NCI-H128 (cell line): ENCODE results near the gene CNTNAP5.

Source experiments
- DNase-seq: peaks from one replicate; lab custom pipeline; 2025; ENCODE audit not compliant: unreplicated experiment; lab: John Stamatoyannopoulos, UW

The CNTNAP5 gene

GRCh38 chr2:124879640-124880039, 854.6 kb downstream of the CNTNAP5 start:
- no peak for DNase-seq

GRCh38 chr2:124880995-124881394, 855.9 kb downstream of the CNTNAP5 start:
- DNase-seq: no peak

GRCh38 chr2:124882423-124882822, 857.3 kb downstream of the CNTNAP5 start:
- no peak for DNase-seq

- no peak for DNase-seq
These were observed 858.5 kb downstream of the CNTNAP5 start for GRCh38 chr2:124883595-124883994.

GRCh38 chr2:124884315-124884714, 859.2 kb downstream of the CNTNAP5 start:
- DNase-seq: no peak

GRCh38 chr2:124886216-124886615, 861.1 kb downstream of the CNTNAP5 start:
- DNase-seq: no peak

- no peak for DNase-seq
These were observed 862.4 kb downstream of the CNTNAP5 start for GRCh38 chr2:124887466-124887865.

GRCh38 chr2:124888431-124888830, 863.3 kb downstream of the CNTNAP5 start:
- no peak for DNase-seq

DNA sequence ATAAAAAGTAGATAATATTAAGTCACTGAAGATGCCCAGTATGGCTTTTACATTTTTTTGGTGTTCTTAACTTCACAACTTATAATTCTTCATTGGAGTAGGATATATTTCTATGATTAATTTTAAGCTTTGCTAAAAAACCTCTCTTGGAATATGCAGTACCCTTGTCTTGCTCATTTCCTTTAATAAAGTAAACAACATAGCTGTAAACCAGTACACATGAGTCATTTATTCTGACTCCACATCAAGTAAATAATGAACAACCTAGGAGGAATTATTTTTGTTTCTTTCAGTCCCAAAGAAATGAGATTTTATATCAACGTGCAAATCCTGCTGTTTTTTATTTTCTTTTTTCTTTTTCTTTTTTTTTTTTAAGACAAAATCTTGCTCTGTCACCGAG, 869.1 kb downstream of the CNTNAP5 start:
- DNase-seq: no peak

DNA sequence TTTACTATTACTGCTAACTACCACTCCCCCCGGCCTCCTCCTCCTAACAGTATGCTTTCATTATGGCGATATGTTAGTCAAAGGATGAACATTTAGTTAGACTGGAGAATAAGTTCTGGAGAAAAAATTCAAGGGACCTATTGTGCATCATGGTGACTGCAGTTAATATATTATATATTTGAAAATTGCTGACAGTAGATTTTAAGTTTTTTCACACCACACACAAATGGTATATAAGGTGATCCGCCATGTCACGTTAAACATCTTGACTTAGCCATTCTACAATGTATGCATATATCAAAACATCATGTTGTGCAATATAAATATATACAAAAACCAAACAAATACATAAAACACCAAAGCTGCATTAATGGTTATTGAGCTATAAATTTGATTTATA, 873.7 kb downstream of the CNTNAP5 start:
- no peak for DNase-seq

GRCh38 chr2:124908411-124908810, 883.3 kb downstream of the CNTNAP5 start:
- no peak for DNase-seq

DNA sequence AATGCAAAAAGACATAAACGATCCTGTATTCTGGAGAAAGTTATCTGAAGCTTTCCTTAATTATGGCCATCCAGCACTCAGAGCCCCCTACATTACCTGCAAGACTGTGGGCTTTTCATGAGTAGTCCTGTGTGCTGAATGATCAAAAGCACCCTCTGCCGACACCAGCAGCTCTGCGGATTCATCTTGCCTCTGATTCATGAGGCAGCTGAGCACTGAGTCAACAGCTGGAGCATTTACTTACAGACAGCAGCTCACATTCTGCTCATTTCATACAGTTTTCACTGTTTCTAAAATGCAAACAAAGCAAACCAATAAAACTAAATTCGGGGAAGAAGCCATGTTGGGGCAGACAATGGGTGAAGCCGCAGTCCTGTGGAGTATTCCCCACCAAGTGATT, 886.5 kb downstream of the CNTNAP5 start:
- no peak for DNase-seq

- DNase-seq: no peak
These were observed 888.8 kb downstream of the CNTNAP5 start for GRCh38 chr2:124913868-124914267.

GRCh38 chr2:124915567-124915966, 890.5 kb downstream of the CNTNAP5 start:
- no peak for DNase-seq

GRCh38 chr2:124919296-124919695, 894.2 kb downstream of the CNTNAP5 start:
- no peak for DNase-seq

DNA sequence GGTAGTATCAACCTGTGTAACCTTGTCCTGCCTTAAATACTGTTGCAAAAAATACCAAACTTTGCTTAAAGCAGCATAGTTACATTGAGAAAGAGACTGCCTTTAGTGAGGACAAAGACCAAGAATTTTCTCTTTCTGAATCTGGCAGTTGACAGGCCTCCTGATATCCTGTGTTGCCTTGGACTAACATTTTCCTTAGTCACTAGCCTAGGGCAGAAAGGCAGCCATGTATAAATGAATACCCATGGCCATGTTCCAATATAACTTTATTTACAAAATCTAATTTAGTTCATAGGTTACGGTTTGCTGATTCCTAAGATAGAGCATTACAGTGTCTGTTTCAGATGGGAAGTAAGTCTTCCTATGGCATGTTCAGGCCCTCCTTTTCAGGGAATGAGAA, 895.4 kb downstream of the CNTNAP5 start:
- no peak for DNase-seq

DNA sequence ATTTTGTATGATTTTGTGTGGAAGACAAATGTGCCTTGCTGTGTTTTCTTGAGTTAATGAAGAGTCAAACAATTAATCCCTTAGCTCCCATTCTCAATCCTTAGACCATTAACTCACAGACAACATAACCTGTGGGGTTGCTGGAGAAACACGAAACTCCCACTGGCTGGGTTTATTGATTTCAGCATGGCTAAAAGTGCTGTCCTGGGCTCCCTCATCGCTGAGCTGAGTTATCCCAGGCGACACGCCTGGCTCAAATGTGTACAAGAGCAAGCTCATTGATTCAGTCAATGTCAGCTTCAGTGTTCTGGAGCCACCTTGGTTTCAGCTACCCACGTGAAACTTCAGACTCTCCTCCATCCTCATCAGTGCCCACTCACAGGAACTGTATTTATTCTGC, 896.1 kb downstream of the CNTNAP5 start:
- DNase-seq: no peak

DNA sequence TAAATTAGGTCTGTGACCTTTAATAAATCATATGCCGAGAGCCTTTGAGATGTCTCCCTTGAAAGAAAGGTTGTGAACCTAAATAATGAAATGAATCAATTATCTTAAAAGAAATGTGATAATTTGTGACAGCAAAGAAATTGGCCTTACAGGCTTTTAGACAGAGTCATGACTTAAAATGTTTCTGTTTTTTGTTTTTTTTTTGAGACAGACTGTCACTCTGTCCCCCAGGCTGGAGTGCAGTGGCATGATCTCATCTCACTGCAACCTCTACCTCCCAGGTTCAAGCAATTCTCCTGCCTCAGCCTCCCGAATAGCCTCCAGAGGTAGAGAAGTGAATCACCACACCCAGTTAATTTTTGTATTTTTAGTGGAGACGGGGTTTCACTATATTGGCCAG, 898.0 kb downstream of the CNTNAP5 start:
- DNase-seq: no peak

GRCh38 chr2:124933883-124934282, 908.8 kb downstream of the CNTNAP5 start:
- DNase-seq: no peak

GRCh38 chr2:124953921-124954320, 928.8 kb downstream of the CNTNAP5 start:
- no peak for DNase-seq

DNA sequence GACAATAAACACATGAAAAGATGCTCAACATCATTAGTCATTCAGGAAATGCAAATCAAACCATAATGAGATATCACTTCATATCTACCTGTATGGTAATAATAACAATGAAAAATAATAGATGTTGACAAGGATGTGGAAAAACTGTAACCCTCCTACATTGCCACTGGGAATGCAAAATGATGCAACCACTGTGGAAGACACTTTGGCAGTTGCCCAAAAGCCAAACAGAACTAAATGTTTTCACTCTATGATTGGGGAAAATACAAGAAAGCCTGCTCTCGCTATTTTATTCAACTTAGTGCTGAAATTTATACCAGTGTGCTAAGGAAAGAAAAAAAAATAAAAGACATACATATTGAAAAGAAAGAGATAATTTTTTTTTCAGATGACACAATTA, 934.5 kb downstream of the CNTNAP5 start:
- no peak for DNase-seq

DNA sequence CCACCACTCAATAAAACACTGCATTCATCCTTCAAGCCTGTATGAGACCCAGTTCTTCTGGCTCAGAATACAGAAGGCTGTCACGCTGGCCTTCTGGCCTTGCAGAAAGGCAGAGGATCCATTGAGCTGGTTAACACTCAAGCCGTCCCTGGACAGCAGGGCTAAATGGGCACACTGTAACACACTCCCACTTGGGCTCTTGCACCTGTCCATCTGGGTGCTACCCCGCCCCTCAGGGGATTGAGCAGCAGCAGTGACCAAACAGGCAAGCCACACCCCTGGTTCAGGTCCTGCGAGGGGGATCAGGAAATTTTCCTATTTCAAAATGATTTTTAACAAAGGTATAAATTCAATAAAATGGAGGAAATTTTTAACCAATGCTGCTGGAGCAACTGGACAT, 936.0 kb downstream of the CNTNAP5 start:
- DNase-seq: no peak
